Testis (tissue), 3 donors: ENCODE measurements around the gene SRSF1. TPM values are rescaled to one million over a fixed set of nuclear protein-coding genes. Genes with fewer than 3 reads are reported as not detected.
A peak's percentile ranks its signal among the peaks of the same experiment; 100 is the strongest.

Experiments
- DNase-seq: peaks from one replicate; pipeline ENCODE4 v3.0.0-alpha.2; 2019
- H3K27ac ChIP-seq, 2 donors: fragments of 200-600 bp; sonication (generic); one replicate each; pipeline ENCODE4 v1.5.1; 2019
- H3K27me3 ChIP-seq: fragments of 200-600 bp; sonication (generic); one replicate; pipeline ENCODE4 v1.5.1; 2019
- H3K36me3 ChIP-seq: fragments of 200-600 bp; sonication (generic); one replicate; pipeline ENCODE4 v1.5.1; 2017; ENCODE audit warnings: low read depth; ENCODE audit errors: missing control alignments
- H3K4me1 ChIP-seq: fragments of 200-600 bp; sonication (generic); one replicate; pipeline ENCODE4 v1.5.1; 2019
- H3K4me3 ChIP-seq, 2 donors: fragments of 200-600 bp; sonication (generic); one replicate each; pipeline ENCODE4 v1.5.1; 2017 to 2019
- H3K9me3 ChIP-seq: fragments of 200-600 bp; sonication (generic); one replicate; pipeline ENCODE4 v1.5.1; 2017
- POLR2A ChIP-seq: fragments of 450-650 bp; IDR thresholded peaks from one replicate; pipeline ENCODE4 v1.6.1; 2017; ENCODE audit warnings: antibody characterized with exemption, mild to moderate bottlenecking, moderate library complexity
- WGBS, 2 donors: methylation state at CpG; one replicate each; pipeline ENCODE4 v1.1.5; 2018; 5-methylcytosine and 5-hydroxymethylcytosine counted together
- intact Hi-C: fragments of 100-400 bp; cut with DNase I; formaldehyde crosslinking; loops from one replicate; pipeline ENCODE4 v1.15.1; 2023; ENCODE audit warnings: low total_unique reads
- polyA plus RNA-seq: library from polyadenylated mRNA; stranded (reverse); fragments of 350-450 nt; fragmentation: Illumina TruSeq; extraction: RNeasy Lipid Tissue Mini Kit (QIAGEN cat#74804); gene quantifications from one replicate; pipeline ENCODE4 v1.2.3, GENCODE V29; 2014; ENCODE audit warnings: low read depth, low replicate concordance; ENCODE audit not compliant: insufficient read depth
- total RNA-seq, 2 donors: library from RNA; depleted of rRNA; stranded (reverse); fragments of >200 nt; gene quantifications; one replicate each; pipeline ENCODE4 v1.2.3, GENCODE V29; 2016
- TF ChIP-seq, protein P1 (sequence below), 3 experiments: fragments of 450-650 bp in 2 of 3; fragments of 200-600 bp in 1 of 3; sonication (generic) in 1 of 3; IDR thresholded peaks; one replicate each; pipeline ENCODE4 v1.5.1; 2016 to 2019; ENCODE audit warnings: antibody characterized with exemption in 3 of 3, mild to moderate bottlenecking in 2 of 3, moderate library complexity in 1 of 3

Gene SRSF1
- total and polyA plus RNA-seq, 3 donors from 2014 or later, result 128 to 159 (median 150) TPM

DNA sequence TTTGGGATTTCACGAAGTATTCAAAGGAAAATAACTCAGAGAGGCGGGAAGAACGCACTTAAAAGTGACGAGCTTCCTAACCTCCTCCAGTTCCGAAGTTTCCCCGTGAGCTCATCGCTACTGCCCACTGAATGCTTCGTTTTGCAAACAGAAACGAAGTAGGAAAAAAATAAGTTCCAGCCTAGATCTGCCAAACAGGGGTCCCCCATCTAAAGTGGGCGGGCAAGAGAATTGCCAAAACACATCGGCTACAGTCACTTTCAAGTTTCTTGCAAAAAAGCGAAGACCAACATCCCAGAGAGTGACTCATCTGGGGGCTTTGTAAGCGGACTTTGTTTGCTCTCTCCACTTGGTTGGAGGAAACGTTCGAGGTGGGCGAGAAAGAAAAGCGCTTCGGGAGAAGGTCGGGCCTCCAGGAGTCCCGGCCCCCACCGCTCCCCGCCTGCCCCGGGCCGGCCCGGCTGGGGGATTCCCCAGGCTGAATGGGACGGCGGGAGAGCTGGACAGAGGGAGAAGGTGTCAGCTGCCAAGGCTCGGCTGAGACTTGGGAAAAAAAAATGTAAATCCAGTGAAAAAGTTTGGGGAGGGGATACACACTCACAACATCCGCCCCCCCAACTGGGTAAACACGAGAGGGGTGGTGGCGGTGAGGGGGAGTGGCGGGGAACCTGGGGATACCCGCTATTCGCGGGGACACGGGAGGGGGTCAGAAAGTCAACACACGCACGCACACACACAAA, 20.0 kb downstream of the SRSF1 start:
- TF ChIP-seq, protein P1, sequence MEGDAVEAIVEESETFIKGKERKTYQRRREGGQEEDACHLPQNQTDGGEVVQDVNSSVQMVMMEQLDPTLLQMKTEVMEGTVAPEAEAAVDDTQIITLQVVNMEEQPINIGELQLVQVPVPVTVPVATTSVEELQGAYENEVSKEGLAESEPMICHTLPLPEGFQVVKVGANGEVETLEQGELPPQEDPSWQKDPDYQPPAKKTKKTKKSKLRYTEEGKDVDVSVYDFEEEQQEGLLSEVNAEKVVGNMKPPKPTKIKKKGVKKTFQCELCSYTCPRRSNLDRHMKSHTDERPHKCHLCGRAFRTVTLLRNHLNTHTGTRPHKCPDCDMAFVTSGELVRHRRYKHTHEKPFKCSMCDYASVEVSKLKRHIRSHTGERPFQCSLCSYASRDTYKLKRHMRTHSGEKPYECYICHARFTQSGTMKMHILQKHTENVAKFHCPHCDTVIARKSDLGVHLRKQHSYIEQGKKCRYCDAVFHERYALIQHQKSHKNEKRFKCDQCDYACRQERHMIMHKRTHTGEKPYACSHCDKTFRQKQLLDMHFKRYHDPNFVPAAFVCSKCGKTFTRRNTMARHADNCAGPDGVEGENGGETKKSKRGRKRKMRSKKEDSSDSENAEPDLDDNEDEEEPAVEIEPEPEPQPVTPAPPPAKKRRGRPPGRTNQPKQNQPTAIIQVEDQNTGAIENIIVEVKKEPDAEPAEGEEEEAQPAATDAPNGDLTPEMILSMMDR (IDR thresholded peaks at IDR 0.05), result no peak
- no peak for TF ChIP-seq POLR2A
- Histone ChIP-seq H3K9me3 (no peaks in the 10 kb centered on the region), H3K4me1 (peaks cover 50% of the 10 kb centered on the region), H3K36me3 (no peaks in the 10 kb centered on the region), H3K27me3 (no peaks in the 10 kb centered on the region), H3K27ac (peak overlapping the region; percentile 91 to 96), H3K4me3 (peak overlapping the region; percentile 84 to 93)
- intact Hi-C loops, result no loop called here
- peak; percentile 58 for DNase-seq
- 0 to 1% methylated on average over 38 of the region's 38 CpGs for WGBS, 2 donors

DNA sequence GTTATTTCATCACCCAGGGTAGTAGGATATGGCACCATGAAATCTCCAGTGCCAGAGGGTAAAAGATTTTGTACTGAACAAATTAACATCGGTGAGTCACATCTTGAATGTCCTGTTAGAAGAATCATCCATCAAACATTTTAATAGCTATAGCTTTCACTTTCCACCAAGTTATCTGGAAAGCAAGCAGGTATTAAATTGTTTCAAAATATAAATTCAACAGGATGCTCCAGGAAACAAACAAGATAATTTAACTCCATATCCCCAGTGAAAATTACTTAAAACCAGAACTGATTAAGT, 21.4 kb downstream of the SRSF1 start:
- peaks cover 57% of the 10 kb centered on the region for H3K4me1 ChIP-seq
- no peaks in the 10 kb centered on the region for H3K36me3 ChIP-seq
- H3K9me3 ChIP-seq, result no peaks in the 10 kb centered on the region
- no peak overlapping the region for H3K4me3 ChIP-seq
- WGBS, 2 donors, result 12 to 38% methylated on average over 1 of the region's 1 CpG
- H3K27ac ChIP-seq, result no peak overlapping the region
- intact Hi-C loops, result no loop called here
- TF ChIP-seq, protein P1 (IDR thresholded peaks at IDR 0.05), result no peak
- no peak for TF ChIP-seq POLR2A
- H3K27me3 ChIP-seq, result no peaks in the 10 kb centered on the region
- DNase-seq, result no peak

DNA sequence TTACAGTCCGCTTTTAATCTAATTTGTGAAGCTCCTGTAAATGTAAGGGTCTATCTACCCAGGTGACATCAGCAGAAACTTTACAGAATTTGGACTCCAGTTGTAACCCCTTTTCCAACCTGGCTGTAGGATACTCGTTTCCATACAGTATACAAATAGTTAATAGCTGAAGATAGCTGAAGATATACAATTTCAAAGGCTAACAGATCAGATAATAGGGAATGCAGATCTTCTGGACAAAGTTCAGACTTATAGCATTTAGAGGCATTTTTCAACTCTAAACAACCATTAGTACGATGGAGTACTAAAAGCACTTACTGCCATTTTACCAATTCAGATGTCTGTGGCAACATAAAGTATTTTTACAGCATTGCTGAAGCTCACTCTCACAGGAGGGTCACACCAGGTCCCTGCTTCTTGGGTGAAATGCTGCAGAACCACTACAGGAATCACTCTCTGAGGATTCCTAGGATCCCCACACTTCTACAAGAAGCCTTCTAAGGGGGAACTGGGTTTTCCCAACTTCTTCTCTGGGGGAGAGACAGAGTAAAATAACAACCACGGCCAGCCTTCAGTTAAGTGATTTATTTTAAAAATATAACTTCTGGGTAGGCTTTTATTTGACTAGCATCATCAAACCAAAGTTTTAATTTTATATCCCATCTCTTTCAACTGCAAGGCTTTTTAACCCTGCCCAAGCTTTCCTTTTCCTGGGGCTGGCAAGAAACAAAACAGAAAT, 21.9 kb downstream of the SRSF1 start:
- intact Hi-C loops, result no loop called here

DNA sequence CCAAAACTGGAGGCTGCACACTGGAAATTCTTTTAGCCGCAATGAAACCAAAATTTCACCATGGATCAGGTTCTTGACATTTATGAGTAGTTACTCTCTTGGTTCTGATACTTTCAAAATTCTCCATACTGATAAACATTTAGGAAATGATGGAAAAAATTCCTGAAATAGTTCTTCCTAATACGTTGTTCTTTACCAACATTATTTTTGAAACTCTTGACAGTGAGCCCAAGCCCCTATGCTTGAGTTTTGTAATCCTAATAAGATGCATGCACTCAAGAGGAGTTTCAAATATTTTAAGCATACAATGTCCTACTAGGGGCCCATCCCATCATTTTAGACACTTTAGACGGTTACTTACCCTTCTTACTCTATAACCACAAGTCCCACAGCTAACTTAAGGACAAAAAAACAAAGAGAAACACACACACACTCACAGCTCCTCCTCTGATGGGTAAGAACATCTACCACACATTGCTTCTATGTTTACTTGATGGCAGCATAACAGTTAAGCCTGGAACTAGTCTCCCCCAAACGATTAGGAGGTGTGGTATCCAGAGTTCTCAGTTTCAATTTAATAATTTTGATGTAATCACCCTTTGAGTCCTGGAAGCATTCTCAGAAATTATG, 22.7 kb downstream of the SRSF1 start:
- H3K27ac ChIP-seq, result no peak overlapping the region
- no peaks in the 10 kb centered on the region for H3K9me3 ChIP-seq
- TF ChIP-seq, protein P1 (IDR thresholded peaks at IDR 0.05), result no peak
- TF ChIP-seq POLR2A, result no peak
- H3K4me3 ChIP-seq, result no peak overlapping the region
- DNase-seq, result no peak
- WGBS, 2 donors, result 48 to 55% methylated on average over 4 of the region's 4 CpGs
- intact Hi-C loops, result no loop called here
- H3K27me3 ChIP-seq, result no peaks in the 10 kb centered on the region
- no peaks in the 10 kb centered on the region for H3K36me3 ChIP-seq
- H3K4me1 ChIP-seq, result peaks cover 50% of the 10 kb centered on the region

More for the DNA sequence above, 21.9 kb downstream of the SRSF1 start:
- no peaks in the 10 kb centered on the region for H3K9me3 ChIP-seq
- peaks cover 57% of the 10 kb centered on the region for H3K4me1 ChIP-seq
- no peaks in the 10 kb centered on the region for H3K36me3 ChIP-seq
- no peak for DNase-seq
- H3K27me3 ChIP-seq, result no peaks in the 10 kb centered on the region
- H3K4me3 ChIP-seq, result no peak overlapping the region
- no peak overlapping the region for H3K27ac ChIP-seq
- 46 to 50% methylated on average over 4 of the region's 4 CpGs for whole genome bisulfite sequencing, 2 donors
- no peak for TF ChIP-seq POLR2A
- TF ChIP-seq, protein P1 (IDR thresholded peaks at IDR 0.05), result no peak
